CD4-positive, alpha-beta T cell treated with Interferon gamma for 1 hour (primary cell): ENCODE data around the gene ADO.

Experiments used
- DNase-seq: peaks from one replicate; pipeline ENCODE4 v3.0.0-alpha.2; 2020

Gene ADO

DNA sequence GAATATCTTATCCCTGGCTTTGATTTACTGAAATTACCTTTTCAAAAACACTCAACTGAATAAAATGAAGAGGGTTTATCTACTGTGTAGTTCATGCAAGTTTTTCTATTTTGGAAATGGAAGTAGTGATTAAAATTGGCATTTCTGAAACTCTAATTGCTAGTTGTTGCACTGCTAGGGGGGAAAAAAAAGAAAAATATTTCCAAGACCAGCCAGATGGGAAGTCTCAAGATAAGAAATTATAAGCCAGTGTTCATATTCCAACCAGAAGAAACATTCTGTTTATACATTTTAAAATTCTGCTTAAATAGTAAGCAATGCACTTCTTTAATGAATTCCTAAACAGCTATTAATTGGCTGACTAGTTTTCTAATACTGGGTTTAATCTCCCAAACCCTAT, 9.4 kb upstream of the ADO start:
- DNase-seq, result no peak

DNA sequence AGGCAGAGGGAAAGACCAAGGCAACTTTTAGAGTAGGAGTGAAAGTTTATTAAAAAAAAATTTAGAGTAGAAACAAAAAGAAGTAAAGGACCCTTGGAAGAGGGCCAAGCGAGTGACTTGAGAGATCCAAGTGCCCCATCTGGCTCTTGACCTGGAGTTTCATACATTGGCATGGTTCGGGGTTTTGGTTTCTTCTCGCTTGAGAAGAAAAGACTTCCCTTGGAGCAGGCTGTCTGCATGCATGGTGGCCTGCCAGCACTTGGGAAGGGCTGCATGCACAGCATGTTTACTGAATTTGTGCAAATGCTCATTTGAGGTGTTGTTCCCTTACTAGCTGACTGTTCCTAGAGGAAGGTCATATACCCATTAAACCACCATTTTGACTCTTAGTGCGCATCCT, 8.8 kb upstream of the ADO start:
- no peak for DNase-seq

DNA sequence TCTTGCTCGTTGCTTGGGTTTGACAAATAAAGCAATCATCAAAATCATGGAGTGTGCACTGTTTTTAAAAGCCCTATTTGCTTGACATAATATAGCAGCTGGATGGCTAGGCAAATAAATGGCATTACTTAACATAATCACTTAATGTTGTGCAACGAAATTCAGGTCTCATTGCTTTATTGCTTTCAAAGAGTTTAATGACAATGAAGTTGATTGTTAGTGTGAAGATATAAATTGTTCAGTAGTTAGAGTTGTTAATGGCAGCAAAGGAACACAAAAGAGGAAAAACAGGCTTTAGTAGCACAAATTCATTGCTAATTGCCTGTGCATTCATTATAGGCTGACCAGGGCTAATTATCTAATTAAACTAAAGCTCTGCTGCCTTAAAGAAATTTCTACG, 7.6 kb upstream of the ADO start:
- DNase-seq, result no peak

DNA sequence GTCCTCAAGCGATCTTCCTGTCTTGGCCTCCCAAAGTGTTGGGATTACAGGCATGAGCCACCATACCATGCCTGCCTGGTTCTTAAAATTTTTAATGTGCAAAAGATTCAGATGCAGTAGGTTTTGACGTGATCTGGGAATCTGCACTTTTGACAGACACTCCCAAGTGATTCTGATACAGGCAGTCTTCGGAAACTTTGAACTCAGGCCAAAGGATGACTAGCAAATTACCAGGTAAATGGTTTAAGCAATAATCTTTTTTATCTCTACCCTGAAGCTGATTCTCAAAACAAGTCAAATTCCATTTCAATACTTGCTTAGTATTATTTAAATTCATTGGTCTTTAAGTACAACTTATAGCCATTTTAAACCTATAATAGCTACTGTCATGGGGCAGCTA, 2.6 kb upstream of the ADO start:
- no peak for DNase-seq

DNA sequence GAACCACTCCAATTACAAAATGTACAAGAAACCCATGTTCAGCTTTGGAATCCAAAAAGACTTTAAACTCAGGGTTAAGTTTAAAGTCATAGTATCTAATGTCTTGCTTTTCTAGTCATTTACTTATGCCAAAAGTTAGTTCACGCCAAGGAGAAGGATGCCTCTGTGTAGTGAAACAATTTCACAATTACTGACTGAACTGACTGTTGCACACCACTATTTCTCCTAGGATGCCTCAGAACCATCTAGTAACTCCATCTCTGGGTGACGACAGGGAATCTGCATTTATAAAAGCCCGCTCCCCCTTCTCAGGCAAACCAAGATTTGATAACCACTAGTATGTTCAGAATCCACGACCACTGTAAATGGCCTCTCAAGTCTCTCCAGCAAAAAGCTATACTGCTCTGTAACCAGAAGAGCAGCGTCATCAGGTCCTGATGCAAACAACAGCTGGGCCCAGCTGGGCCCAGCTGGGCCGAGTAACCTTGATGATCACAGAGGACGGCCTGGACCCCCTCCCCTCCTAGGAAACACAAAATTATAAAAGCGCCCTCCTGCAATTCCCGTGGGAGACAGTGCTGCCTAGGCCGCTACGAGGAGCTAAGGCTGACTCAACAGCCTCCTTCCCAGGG, 680 bp upstream of the ADO start:
- DNase-seq, result no peak

DNA sequence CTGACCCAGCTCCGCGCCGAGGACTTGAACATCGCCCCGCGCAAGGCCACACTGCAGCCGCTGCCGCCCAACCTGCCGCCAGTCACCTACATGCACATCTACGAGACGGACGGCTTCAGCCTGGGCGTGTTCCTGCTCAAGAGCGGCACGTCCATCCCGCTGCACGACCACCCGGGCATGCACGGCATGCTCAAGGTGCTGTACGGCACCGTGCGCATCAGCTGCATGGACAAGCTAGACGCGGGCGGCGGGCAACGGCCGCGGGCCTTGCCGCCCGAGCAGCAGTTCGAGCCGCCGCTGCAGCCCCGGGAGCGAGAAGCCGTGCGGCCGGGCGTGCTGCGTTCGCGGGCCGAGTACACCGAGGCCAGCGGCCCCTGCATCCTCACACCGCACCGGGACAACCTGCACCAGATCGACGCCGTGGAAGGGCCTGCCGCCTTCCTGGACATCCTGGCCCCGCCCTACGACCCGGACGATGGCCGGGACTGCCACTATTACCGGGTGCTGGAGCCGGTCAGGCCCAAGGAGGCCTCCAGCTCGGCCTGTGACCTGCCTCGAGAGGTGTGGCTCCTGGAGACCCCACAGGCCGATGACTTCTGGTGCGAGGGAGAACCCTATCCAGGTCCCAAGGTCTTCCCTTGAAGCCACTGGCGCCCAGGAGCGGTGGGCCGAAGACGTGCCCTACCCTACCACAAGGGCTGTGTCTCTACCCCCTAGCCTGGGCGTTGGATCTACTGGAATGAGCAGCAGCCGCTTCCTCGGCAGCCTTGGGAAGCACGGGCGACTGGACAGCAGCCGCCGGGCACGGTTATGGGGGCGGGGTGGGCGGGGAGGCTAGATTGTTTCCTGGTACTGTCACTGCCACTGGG, 945 bp downstream of the ADO start:
- no peak for DNase-seq

DNA sequence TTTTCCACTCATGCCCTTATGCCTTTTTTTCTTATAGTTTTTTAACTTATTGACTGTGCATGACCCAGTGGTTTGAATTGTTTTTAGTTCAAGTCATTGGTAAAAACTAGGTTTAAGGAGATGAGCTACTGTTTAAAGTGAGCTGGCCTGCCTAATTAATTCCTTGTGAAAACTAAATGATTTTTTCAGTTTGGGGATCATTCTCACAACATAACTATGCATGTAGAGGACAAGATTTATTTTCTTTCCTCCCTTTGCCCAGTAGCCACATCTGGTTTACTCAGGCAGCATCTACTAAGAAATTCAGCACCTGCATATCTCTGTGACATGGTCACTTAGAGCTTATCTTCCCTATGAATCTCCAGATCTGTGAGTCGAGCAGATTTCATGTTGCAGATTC, 1.7 kb downstream of the ADO start:
- DNase-seq, result no peak

DNA sequence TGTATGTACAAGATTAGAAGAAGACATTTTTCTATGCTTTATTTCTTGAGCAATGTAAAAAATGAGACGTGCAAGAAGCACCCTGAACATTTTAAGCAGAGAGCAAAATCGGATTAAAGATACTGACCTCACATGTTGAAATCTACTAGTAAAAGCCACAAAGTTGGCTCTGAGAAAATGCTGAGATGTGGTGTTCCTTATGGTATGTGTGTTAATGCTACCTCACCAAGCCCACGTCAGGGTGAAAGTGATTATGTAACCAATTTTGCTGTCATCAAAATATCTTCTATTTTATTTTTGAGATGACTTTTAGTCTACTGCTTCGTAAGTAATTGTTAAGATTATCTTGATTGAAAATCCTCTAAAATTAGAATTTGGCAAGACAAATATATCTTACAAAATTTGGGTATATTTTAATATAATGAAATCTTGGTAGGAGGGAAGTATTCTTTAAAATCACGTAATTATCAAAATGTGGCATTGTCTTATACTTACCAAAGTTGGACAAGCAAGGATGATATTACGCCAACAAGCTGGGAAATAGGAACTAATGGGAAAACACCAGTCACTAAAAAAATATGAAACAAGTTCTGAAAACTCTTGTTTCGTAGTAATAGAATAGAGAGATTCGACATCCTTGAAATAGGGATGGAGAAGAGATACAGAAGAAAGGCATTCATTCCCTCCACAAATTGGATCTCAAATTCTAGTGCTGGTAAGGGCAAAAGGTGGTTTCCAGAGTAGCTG, 5.8 kb downstream of the ADO start:
- DNase-seq, result no peak

DNA sequence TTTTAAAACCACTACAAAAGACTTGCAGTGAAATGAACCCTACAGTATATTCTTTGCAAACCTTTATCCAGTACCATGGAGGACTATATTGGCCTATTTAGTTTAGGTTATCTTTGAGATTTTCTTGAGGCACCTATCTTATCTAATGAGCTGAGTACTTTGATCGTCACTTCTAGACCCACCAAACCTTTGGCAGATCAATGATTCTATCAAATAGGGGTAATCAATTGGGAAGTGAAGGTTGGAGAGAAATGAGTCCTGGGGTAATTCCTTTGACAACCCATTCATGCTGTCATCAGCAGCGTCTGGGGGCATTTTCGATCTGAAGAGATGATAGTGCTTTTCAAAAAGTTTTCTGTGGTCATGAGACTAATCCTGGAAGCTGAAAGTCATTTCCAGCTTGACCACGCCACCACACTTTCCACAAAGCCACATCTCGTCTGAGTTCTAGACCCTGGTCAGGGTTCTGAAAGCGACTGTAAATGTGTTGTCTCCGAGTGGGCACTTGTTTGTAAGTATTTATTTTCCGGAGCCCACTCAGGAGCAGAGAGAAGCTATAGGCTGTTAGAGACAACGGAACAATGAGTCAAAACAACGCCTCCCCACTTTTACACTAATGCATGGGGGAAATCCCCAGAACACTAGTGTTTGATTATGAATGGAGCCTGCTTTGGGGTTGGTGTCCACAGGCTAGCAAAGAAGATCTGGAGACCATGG, 6.8 kb downstream of the ADO start:
- no peak for DNase-seq

DNA sequence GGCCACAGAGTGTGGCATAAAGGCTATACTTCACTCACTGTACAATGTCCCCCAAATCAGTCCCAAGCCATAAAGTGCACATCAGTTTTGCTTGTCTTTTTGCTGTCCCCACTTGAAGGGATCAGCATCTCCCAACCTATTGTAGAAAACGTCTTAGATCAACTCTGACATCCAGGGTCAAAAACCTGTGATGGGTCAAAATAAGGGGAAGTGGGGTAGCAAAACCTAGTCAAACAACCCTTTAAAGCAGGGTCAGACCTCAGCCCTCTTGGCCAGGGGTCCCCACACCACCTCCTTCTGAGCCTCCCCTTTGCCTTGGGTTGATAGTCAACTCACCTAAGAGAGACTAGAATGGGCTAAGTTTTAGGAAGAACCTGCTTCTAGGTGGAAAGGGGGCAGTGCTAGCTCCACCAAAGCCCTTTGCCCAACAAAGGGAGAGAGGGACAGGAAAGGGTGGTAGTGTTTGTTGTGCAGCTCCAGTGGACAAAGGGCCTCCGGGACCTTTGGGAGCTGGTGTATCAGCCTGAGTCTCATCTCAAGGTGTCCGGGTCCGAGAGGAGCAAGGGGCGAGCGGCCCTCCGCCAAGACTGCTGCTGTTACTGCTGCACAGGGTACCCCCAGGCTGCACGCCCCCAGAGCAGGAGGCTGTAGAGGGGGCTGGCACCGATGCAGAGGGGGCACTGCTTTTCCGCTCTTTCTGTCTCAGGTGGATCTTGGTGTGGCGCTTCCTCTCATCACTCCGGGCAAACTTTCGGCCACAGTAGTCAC, 8.3 kb downstream of the ADO start:
- DNase-seq, result no peak

DNA sequence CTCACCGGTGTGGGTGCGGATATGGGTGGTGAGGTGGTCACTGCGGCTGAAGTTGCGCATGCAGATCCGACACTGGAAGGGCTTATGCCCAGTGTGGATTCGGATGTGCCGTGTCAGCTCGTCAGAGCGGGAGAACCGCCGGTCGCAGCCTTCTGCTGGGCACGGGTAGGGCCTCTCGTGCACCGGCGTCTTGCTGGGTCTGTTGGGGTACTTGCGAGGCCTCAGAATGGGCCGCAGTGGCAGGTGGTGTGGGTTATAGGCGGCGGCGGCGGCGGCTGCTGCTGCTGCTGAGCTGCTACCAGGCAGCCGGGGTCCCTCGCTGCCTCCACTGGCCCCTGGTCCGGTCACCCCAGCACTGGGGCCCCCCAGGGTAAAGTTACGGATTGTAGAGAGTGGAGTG, 8.9 kb downstream of the ADO start:
- no peak for DNase-seq

DNA sequence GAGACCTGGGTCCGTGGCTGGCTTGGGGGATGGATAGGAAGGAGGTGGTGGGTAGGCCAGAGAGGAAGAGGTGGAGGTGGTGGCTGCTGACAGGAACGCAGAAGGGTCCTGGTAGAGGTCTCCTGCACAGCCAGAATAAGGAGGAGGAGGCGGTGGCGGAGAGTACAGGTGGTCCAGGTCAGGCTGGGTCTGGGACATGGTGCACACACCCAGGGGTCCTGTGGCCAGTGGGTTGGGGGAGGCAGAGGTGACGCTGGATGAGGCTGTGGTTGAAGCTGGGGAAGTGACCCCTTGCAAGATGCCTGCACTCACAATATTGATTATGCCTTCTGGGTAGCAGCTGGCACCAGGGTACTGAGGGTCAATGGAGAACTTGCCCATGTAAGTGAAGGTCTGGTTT, 9.5 kb downstream of the ADO start:
- no peak for DNase-seq

DNA sequence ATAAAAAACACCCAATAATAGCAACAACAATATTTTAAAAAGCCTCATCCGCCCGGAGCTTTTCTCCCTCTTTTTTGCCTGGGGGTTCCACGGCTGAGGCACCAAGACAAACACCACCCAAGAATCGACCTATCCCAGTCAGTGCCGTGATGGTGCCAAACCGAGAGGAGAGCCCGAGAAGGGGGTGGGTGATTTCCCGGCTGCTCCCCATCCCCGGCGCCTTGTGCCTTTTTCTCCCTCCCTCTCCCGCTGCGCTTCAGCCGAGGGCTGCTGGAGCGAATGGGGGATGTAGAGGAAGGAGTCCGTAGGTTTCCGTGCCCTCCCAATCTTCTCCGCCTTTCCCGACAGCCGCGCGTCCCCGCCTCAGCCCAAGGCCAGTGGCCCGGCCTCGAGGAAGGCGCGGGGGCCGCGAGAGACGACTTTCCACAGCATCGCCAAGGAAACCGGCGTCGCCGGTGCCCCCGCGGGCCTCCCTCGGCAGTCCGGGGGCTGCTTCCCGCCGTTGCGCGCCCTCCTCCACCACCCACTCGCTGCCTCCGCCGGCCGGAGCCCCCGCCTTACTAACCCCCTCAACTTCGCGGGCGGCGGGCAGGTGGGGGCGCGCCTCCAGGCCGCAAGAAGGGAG, 10.3 kb downstream of the ADO start:
- DNase-seq, result no peak

DNA sequence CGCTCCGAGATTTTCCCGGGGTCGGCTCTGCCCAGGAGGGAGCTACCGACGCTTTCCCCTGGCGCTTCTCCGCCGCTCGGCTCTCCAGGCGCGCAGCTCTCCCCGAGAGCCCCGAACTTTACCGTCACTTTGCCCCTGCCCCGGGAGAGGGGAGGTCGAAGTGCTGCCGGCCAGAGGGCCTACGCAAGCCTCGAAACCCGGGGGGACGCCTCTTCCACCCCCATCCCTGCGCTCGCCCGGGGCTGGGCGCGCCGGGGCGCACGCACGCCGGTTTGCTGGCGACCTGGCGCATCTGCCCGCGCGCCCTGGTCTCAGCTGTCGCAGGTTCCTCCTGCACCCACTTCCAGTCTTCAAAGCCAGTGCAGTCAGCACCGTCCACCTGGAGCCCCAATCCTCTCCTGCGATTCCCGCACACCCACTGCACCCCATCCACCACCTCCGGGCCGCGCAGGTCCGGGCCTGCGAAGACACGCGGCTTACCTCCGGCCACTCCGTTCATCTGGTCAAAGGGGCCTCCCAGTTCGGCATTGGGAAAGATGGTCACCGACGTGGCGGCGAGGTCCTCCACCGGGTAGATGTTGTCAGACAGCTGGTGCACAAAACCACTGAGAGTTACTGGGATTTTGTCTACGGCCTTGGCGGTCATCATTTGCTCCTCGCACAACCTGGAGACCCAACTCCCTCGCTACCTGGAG, 11.0 kb downstream of the ADO start:
- DNase-seq, result no peak

DNA sequence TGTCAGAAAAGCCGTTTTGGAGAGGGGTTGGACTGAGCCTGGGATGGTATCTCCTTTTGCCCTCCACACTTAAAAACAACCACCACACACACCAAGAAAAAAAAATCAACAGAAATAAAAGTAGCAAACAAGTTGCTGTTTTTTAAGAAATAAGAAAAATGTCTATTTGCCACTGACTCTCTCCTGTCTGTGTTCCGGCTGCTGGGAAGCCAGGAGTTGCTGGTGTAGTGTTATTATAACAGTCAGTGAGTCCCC, 11.5 kb downstream of the ADO start:
- DNase-seq, result no peak

DNA sequence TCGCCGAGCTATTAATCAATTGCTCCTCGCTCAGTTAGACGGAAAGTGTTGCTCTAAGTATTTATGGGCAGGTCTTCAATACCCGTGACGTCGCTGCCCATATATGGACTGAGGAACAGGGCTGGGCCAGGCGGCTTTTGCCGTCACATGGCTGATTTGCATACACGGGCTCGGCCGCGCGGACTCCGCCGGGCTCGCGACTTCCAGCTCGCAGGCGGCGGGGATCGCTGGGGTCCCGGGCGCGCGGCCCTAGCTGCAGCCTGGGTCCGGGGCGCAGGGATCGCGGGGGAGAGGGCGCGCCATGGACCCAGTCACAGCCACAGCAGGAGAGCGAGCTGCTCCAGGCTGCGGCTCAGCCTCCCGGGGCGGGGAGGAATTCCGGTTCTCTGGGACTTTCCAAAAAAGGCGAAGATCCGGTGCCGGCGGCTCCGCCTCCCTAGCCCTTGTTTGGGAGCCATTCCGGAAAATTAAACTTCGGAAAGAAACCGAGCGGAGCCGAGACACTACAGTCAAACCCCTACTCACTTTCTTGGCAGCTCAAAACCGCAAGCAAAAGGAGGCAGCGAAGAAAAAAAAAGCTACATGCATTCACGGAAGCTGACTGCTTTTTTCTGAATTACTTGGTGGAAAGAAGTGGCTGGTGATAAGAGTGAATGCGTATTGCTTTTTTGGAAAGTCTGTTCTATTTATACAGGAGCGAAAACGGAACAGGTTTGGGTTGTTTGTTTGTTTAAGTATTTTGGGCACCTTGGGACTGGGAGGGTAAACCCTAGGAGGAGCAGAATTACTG, 12.0 kb downstream of the ADO start, which contains the start of gene EGR2:
EGR2 (minus strand) TSS at position 36 of the 790 bp plus-strand sequence. CDS start 337 bp downstream, outside the sequence.
- peak; percentile 93 for DNase-seq

DNA sequence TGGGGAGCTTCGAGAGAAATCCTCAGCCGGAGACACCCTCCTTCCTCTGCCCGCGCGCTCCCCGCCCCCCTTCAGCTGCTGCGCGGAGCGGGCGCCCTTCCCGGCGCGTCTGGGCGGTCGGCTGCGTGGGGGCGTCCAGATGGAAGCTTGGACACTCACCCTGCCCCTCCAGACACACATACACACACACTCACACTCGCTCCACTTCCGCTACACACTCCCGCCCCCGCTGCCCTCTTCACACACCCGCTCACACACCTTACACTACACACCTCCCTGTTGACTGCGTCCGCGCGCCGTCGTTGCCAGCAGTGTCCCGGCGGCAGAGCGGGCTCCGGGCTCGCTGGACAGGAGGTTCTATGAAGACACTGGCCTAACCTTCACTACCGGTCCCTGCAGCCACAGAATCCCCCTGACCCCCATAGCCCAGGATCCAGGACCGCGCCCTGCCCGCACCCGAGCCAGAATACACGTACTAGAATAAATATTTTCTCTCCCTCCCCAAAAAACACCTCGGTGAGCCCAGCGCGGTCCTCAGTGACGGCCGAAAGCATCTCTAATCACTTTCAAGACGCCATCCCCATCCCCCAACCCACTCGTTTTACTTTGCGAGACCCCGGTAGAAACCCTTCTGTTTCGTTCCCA, 12.7 kb downstream of the ADO start:
- peak; percentile 45 for DNase-seq

DNA sequence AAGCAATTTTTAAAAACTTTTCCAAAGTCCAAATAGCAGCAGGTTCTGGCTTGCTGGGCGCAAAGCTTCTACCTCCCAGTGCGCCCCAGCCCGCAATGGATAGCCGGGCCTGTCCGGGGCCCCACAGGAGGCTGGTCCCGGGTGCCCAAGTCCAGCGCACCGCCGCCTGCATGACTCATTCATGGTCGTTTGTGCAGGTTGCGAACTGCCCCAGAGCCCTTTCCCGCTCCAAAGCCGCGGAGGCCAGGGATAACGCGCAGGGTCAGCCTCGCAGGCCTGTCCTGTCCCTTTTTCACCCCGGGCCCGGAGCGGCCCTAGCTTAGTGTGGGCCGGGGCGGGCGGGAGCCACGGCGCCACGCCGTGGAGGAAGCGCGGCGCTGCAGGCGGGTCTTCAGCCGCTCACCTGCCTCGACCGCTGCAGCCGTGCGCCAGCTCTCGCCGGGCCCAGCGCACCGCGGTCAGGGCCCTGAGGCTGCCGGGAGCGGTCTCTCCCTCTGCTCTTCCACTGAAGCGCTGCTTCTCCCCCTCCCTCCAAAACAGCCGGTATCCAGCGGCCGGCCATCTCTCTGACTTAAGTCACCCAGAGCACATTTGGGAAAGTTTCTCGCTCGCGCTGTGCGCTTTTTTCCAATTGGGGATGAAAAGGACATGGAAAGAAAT, 13.4 kb downstream of the ADO start:
- DNase-seq, result peak; percentile 70

DNA sequence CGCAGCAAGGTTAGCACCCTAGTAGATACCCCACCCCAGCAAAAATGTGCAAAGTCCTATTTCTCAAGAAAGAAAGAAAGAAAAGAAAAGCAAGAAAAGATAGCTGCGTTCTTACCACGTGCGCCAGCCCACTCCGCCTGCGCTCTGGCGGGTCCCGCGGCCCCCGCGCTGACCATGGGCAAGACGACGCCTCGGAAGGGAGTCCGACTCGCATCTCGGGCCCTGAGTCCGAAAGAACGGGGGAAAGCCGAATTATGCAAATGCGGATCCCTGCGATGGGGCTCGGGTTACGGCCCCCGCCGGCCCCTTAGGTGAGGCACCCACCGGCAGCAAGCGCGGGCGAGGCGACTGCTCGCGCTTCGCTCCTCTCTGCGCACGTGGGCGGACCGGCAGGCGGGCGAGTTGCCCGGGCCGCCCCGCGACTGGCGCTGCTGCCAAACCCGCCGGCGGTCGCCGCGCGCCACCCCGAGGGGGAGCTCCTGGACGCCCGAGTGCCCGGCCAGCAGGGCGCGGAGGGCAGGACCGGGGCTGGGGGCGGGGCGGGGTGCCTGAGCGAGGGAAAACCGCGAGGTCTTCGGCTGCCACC, 14.0 kb downstream of the ADO start:
- DNase-seq, result peak; percentile 53
